Stimulated activated memory B cell treated with anti-CD40 and anti-IgM and Interleukin-4, amounts not matched to agents 10 μg/mL and 1 μg/mL and 100 μg/mL, for 72 hours (primary cell): ENCODE measurements around the gene WWTR1.

ENCODE experiments used
- ATAC-seq: fragments of 150-1000 bp; cut with Tn5 transposase; 2 replicates; pipeline ENCODE4 v1.10.0; 2021
- H3K27ac Mint-ChIP-seq: one replicate; pipeline ENCODE4 v1.8.0; 2022; ENCODE audit warnings: mild to moderate bottlenecking, mixed read lengths
- H3K27me3 Mint-ChIP-seq: one replicate; pipeline ENCODE4 v1.8.0; 2022; ENCODE audit warnings: mixed read lengths
- H3K36me3 Mint-ChIP-seq: one replicate; pipeline ENCODE4 v1.8.0; 2022; ENCODE audit warnings: mixed read lengths
- H3K4me1 Mint-ChIP-seq: one replicate; pipeline ENCODE4 v1.8.0; 2022; ENCODE audit warnings: mixed read lengths
- H3K4me3 Mint-ChIP-seq: one replicate; pipeline ENCODE4 v1.8.0; 2022; ENCODE audit warnings: mild to moderate bottlenecking, moderate library complexity, mixed read lengths
- H3K9me3 Mint-ChIP-seq: one replicate; pipeline ENCODE4 v1.8.0; 2022; ENCODE audit warnings: mixed read lengths

The WWTR1 gene

DNA sequence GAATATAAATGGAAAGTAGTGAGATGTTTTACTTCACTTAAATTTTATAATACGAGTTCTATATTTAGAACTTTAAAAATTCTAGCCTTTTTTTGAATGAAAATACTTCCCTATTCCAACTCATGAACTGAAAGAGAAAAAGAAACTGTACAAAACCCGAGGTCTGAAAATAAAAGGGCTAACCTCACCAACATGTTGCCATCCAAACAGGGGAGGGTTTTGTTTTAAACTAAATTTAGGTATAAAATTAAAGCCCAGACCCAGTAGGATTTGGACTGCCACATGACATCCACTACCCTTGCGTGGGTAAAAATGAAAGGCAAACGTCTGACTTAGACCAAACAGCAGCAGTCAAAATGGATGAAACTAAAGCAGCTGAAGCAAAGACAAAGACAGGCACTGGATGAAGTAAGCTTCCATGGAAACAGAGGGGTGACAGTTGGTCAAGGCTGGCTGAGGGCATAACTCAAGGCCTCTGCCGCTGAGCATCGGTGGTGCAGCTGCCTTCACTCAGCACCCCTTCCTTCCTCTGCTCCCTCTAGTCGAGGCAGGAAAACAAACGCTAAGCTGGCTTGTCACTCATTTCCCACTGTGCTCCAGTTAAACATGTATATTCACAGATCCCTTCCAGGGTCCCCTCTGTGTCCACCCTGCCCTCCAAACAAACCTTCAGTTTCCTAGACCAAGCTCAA is 125.2 kb downstream of the WWTR1 start:
- H3K27ac Mint-ChIP-seq, result peak overlapping the region; percentile 5
- peaks cover 9% of the 10 kb centered on the region for H3K4me1 Mint-ChIP-seq
- H3K27me3 Mint-ChIP-seq, result peaks cover 12% of the 10 kb centered on the region
- H3K9me3 Mint-ChIP-seq, result no peaks in the 10 kb centered on the region
- ATAC-seq, result peak; percentile 46
- H3K4me3 Mint-ChIP-seq, result peak overlapping the region; percentile 32
- no peaks in the 10 kb centered on the region for H3K36me3 Mint-ChIP-seq

DNA sequence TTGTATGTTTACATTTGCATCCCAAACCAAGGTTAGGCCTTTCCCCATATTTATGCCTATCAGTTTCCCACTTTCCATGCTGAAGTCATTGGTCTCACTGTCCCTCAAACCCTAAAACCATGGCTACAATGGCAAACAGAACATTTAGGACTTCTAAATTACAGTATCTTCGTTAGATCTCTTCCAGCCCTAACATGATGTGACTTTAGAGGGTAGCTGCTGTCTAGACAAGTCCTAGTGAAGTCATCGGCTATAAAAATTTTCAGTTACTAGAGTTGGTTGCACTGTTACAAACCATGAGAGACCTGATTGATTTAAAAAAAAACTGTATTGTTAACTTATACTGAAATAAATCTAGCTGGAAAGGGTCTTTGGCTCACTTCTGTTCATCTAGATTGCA is 128.7 kb downstream of the WWTR1 start:
- Mint-ChIP-seq H3K36me3 (no peaks in the 10 kb centered on the region), H3K4me3 (no peak overlapping the region), H3K9me3 (no peaks in the 10 kb centered on the region), H3K27me3 (peaks cover 3% of the 10 kb centered on the region), H3K4me1 (peaks cover 9% of the 10 kb centered on the region), H3K27ac (no peak overlapping the region)
- no peak for ATAC-seq

DNA sequence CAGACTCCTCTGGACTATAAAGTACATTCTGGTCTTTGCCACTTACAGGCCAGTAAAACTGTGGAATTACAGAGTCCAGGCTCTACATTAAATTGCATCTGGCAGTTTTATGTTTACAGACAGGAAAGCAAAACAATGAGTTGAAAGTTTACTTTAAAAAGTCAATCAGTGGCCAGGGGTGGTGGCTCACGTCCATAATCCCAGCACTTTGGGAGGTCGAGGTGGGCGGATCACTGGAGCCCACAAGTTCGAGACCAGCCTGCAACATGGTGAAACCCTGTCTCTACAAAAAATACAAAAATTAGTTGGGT is 129.5 kb downstream of the WWTR1 start:
- no peak overlapping the region for H3K27ac Mint-ChIP-seq

DNA sequence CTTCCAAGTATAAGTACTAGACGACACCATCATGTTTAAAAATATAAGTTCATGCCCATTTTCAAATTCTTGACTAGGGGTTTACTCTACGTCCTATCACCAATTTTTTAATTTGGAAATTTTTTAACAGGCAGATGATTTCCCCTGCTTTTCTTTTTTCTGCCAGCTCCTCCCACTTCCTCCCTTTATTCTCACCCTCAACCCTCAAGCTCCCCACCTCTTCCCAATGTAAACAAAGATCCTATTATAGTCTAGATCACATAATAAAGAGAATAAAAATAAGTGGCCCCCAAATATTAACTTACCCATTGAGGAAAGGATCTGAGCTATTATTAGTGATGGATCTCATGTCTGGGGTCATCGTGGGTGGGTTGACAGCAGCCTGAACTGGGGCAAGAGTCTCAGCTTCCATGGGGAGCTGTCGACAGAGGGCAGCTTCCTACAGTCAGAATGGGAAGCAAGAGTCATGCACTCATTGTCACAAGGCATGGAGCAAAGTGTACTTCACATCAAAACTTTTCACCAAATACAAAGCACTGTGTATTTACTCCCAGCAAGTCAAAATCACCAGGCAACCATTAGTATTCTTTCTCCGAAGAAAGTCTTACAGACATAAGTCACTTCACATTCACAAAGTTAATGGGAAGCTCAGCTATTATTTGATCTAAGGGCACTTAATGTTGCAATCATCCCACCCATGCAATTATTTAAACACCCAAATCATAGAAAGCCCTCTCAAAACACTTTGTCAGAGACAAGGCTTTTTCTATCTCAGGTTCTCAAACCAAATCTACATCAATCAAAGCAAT is 130.1 kb downstream of the WWTR1 start:
- ATAC-seq, result no peak
- Mint-ChIP-seq H3K9me3 (no peaks in the 10 kb centered on the region), H3K27ac (no peak overlapping the region), H3K4me3 (no peak overlapping the region), H3K4me1 (peaks cover 4% of the 10 kb centered on the region), H3K36me3 (no peaks in the 10 kb centered on the region), H3K27me3 (no peaks in the 10 kb centered on the region)

More for the DNA sequence above, 129.5 kb downstream of the WWTR1 start:
- no peak for ATAC-seq
- H3K9me3 Mint-ChIP-seq, result no peaks in the 10 kb centered on the region
- H3K4me3 Mint-ChIP-seq, result no peak overlapping the region
- peaks cover 9% of the 10 kb centered on the region for H3K4me1 Mint-ChIP-seq
- no peaks in the 10 kb centered on the region for H3K36me3 Mint-ChIP-seq
- H3K27me3 Mint-ChIP-seq, result no peaks in the 10 kb centered on the region

DNA sequence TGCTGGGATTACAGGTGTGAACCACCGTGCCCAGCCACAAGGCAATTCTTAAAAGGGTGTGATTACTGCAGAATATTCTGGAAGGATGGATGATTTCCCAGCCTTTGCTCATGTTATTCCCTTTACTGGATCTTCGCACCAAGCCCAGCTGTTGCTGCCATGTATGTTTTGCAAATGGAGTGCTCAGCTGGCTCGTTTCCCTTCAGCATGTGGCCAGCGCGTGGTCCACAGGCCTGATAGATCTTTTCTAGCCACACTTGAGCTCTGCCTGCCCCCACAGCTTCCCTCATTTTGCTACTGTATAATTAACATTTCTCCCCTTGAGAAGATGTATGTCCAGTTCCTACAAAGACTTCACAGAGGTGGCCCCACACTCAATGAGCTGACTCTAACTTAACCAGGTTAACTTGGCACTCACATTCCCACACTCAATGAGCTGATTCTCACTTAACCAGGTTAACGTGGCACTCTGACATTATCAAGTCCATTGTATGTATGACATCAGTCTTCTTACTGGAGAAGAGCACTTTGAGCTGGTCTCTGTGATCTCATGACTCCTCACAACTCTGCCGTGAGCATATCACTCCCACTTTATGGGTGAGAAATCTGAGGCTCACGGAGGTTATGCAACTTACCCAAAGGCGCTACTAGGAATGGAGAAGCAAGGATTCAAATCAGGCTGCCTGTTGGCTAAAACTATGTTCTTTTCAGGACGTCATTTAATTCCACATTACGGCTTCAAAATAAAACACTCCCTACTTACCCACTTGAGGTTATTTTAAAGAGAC is 134.1 kb downstream of the WWTR1 start:
- H3K9me3 Mint-ChIP-seq, result no peaks in the 10 kb centered on the region
- no peaks in the 10 kb centered on the region for H3K36me3 Mint-ChIP-seq
- no peak overlapping the region for H3K4me3 Mint-ChIP-seq
- no peak overlapping the region for H3K27ac Mint-ChIP-seq
- H3K4me1 Mint-ChIP-seq, result no peaks in the 10 kb centered on the region
- no peaks in the 10 kb centered on the region for H3K27me3 Mint-ChIP-seq
- no peak for ATAC-seq

DNA sequence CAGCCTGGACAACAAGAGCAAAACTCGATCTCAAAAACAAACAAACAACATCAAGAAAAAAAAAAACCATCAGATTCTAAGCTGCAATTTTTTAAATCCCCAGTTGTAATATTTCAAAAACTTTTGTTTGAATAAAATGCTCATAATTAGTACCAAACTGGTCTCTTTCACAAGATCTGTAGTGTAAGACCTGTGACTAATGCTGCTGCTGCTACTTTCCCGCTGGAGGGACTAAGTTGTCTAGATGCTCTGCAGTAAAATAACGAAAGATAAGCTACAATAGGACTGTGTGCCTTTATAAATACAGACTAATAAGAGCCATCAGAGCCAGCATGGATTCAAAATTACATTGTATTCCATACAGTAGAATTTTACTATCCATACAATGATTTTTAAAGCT is 137.9 kb downstream of the WWTR1 start:
- no peak for ATAC-seq
- H3K9me3 Mint-ChIP-seq, result no peaks in the 10 kb centered on the region
- H3K4me1 Mint-ChIP-seq, result no peaks in the 10 kb centered on the region
- no peaks in the 10 kb centered on the region for H3K36me3 Mint-ChIP-seq
- no peak overlapping the region for H3K27ac Mint-ChIP-seq
- no peak overlapping the region for H3K4me3 Mint-ChIP-seq
- no peaks in the 10 kb centered on the region for H3K27me3 Mint-ChIP-seq

DNA sequence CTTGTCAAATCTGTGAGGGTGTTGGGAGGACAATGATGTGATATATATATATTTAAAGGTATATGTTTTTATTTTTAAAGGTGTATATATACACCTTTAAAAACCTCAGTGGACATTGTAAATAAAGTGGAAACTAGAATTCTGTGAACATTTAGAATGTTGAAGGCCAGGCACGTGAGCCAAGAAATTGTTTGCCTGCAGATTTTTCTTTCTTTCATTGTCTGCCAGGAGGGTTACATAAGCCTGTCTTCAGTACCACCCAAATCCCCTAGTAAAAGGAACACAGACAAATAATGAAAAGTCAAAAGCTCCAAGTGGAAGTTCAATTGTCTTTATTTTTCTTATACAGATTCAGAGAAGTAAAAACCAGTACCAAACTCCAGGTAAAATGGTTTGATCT is 140.9 kb downstream of the WWTR1 start:
- Mint-ChIP-seq H3K36me3 (no peaks in the 10 kb centered on the region), H3K4me1 (peaks cover 7% of the 10 kb centered on the region), H3K27ac (no peak overlapping the region), H3K27me3 (peaks cover 12% of the 10 kb centered on the region), H3K9me3 (no peaks in the 10 kb centered on the region), H3K4me3 (no peak overlapping the region)
- no peak for ATAC-seq

DNA sequence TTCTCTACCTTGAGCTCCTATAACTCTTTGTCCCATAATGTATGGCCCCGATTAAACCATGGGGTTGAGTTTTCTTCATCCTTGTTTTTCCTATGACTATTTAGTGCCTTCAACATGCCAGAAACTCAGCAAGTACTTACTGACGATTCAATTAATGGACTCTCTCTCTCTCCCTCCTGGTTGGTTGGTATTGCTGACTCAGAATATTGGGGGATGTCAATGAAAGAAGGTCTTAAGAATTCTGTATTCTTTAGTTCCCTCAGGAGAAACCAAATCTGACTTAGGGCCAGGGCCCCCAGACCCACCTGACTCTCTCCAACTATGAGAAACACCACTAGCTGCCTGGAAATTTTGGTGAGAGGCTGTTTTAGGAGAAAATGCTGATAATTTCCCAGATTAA is 142.6 kb downstream of the WWTR1 start:
- ATAC-seq, result no peak
- no peak overlapping the region for H3K27ac Mint-ChIP-seq
- H3K4me1 Mint-ChIP-seq, result peaks cover 7% of the 10 kb centered on the region
- H3K4me3 Mint-ChIP-seq, result no peak overlapping the region
- no peaks in the 10 kb centered on the region for H3K36me3 Mint-ChIP-seq
- peaks cover 25% of the 10 kb centered on the region for H3K27me3 Mint-ChIP-seq
- H3K9me3 Mint-ChIP-seq, result no peaks in the 10 kb centered on the region

DNA sequence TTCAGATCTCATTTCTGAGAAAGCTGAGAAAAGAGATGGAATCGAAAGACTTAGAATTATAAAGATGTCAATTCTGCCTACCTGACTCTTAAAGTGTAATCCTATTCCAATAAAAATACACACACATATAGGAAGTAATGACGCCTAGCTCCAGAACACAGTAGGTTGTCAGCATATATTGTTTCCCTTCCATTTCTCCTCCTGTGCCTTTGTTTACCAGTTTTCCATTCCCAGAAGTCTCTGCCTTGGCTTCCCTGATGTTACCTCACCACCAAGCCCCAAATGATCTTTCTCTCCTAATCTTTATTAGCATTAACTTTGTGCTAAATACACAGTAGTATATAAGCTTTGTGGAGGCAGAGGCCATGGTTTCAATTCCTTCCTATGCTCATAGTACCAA is 143.4 kb downstream of the WWTR1 start:
- Mint-ChIP-seq H3K27ac (no peak overlapping the region), H3K27me3 (peaks cover 29% of the 10 kb centered on the region), H3K4me1 (peaks cover 7% of the 10 kb centered on the region), H3K4me3 (no peak overlapping the region), H3K36me3 (no peaks in the 10 kb centered on the region), H3K9me3 (no peaks in the 10 kb centered on the region)
- ATAC-seq, result no peak

DNA sequence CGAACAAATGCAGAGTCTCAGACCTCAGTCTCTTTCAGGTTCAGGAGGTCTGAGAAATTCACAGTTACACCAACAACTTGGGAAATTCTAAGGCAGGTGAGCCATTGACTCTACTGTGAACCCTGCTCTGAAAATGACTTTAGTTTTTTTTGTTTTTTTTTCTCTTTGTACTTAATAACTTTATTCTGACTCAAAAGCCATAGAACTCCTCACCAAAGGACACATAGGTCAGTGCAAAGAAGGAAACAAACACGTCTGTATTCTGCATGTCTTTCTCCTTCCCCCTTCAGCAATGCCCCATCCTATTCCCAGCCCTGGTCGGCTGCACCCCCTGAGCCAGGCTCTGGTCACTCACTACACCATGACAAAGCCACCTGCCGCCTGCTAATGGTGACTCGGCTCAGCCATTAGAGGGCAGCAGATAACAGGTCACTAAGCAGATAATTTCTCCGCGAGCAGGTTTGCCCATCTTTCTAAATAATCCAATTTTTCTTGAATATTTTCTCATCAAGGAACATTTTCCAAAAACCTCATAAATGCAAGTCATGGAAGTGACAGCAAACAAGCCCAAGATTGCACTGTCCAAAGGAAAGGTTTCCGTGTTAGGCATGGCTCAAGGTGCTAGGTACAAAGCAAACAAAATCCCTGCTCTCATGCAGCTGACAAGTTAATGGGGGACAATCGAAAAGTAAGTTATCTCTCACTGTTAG is 145.6 kb downstream of the WWTR1 start:
- Mint-ChIP-seq H3K9me3 (no peaks in the 10 kb centered on the region), H3K27ac (no peak overlapping the region), H3K4me1 (peaks cover 20% of the 10 kb centered on the region), H3K4me3 (no peak overlapping the region), H3K36me3 (no peaks in the 10 kb centered on the region), H3K27me3 (peaks cover 29% of the 10 kb centered on the region)
- ATAC-seq, result peak; percentile 66

DNA sequence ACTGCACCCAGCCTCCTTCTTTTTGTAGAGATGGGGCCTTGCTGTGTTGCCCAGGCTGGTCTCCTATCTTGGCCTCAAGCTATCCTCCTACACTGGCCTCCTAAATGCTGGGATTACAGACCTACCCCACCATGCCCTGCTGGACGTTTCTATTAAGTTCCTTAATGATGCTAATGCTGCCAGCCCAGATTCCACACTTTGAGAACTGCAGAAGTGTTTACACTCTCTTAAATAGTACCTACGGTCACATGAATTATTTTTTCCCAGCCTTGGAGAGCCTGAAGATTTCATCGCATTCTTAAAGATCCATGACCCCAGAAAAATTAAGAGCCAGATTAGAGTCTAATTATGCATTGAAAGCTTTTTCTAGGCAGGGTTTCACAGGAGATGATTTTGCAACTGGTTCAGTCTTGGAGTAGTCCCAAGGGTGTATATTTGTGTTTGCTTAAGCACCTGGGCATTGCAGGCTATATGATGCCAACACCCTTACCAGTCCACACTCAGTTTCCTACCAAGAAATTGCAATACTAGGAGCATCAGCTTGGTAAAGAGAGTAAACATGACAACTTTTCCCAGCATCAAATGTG is 146.7 kb downstream of the WWTR1 start:
- Mint-ChIP-seq H3K9me3 (no peaks in the 10 kb centered on the region), H3K36me3 (no peaks in the 10 kb centered on the region), H3K27me3 (peaks cover 38% of the 10 kb centered on the region), H3K4me1 (peaks cover 29% of the 10 kb centered on the region), H3K4me3 (no peak overlapping the region), H3K27ac (no peak overlapping the region)
- ATAC-seq, result no peak

DNA sequence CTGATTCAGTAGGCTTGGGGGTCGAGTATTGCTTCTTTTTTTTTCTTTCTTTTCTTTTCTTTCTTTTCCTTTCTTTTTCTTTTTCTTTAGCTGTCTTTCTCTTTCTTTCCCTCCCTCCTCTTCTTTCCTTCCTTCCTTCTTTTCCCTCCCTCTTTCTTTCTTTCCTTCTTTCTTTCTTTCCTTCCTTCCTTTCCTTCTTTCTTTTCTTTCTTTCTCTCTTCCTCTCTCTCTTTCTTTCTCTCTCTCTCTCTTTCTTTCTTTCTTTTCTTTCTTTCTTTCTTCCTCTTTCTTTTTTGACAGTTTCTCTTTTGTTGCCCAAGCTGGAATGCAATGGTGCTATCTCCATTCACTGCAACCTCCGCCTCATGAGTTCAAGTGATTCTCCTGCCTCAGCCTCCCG is 147.3 kb downstream of the WWTR1 start:
- Mint-ChIP-seq H3K4me1 (peaks cover 29% of the 10 kb centered on the region), H3K27me3 (peaks cover 38% of the 10 kb centered on the region), H3K36me3 (no peaks in the 10 kb centered on the region), H3K9me3 (no peaks in the 10 kb centered on the region), H3K27ac (no peak overlapping the region), H3K4me3 (no peak overlapping the region)
- ATAC-seq, result no peak

DNA sequence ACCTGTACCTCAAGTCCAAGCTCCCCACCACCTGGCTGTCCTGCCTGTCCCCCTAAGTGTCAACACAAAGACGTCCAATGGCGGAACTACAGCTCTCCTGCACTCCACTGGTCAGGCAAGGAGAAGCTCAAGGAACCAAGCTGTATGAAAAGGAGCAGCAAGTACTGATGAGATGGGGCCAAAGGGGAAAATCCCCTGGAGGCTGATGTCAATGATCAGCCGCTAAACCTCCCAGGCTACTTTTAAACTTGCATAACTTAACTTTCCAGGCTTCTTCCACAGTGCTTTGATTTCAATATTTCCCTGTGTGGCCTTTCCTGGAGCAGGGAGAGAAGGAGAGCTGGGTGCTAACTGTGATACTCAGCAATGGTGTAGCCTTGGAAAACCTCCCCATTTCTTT is 148.3 kb downstream of the WWTR1 start:
- Mint-ChIP-seq H3K4me1 (peaks cover 29% of the 10 kb centered on the region), H3K9me3 (no peaks in the 10 kb centered on the region), H3K27ac (no peak overlapping the region), H3K36me3 (no peaks in the 10 kb centered on the region), H3K27me3 (peaks cover 38% of the 10 kb centered on the region), H3K4me3 (no peak overlapping the region)
- ATAC-seq, result no peak

DNA sequence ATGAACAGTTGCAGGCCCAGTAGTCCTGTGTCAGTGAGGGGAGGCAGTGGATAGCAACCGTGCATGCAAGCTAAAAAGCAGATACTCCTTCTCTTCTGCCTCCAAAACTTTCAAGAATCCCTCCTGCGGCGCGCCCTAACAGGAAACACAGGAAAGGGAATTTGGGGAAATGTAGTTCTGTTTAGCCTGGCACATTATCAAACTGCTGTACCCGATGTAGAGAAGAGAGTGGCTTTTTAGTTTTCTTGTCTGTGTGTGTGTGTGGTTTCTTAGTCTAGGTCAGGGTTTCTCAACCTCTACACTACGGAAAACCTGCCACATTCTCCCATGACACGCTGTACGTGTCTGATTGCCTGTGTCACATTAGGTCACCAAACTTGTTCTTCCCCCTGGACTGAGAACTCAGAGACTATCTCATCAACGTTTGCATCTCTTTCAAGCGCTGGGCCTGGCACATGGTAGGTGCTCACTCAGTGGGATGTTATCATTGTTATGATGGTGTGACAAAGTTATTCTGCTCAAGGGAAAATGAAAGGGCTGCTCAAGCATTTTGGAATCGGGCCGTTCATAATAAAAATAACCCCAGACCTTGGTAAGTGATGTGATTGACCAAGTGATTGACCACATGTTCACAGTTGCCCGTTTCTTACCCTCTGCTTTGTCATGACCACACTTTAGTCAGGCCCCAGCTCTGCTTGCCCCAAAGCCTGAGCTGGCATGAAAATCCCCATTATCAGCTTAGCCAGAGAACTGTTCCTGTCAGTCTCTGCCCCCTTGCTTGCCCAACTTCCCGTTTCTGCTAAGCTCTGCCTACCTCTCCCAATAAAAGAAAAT is 150.1 kb downstream of the WWTR1 start:
- no peak overlapping the region for H3K4me3 Mint-ChIP-seq
- ATAC-seq, result peak; percentile 48
- peaks cover 29% of the 10 kb centered on the region for H3K4me1 Mint-ChIP-seq
- no peaks in the 10 kb centered on the region for H3K36me3 Mint-ChIP-seq
- H3K27me3 Mint-ChIP-seq, result peaks cover 34% of the 10 kb centered on the region
- H3K9me3 Mint-ChIP-seq, result no peaks in the 10 kb centered on the region
- H3K27ac Mint-ChIP-seq, result no peak overlapping the region
